AG04450 (cell line): ENCODE data around the gene ARHGEF17. TPM values are rescaled to one million over a fixed set of nuclear protein-coding genes. Genes with fewer than 3 reads are reported as not detected.
"Not testable (repeated sequence)": the region's sequence is repeated elsewhere in the genome, so short reads cannot be mapped to it uniquely, and the experiment has no call there.

ENCODE experiments used
- CTCF ChIA-PET: fragments of 300-600, 350-600 bp; formaldehyde crosslinking; extraction: SDS; loops from one replicate; lab custom pipeline; 2022; ENCODE audit warnings: antibody characterized with exemption, inconsistent platforms; lab: Charles Lee
- POLR2A ChIA-PET: fragments of 350-600 bp; formaldehyde crosslinking; extraction: SDS; loops from one replicate; lab custom pipeline; 2021; ENCODE audit warnings: antibody characterized with exemption, inconsistent platforms; lab: Yijun Ruan, JAX
- DNase-seq: peaks from one replicate; pipeline ENCODE4 v3.0.0-alpha.2; 2011; ENCODE audit warnings: low read depth, low spot score
- H3K27ac ChIP-seq: one replicate; pipeline ENCODE4 v1.5.1; 2012; ENCODE audit warnings: low read depth, low read length, control low read depth
- H3K27me3 ChIP-seq: one replicate; pipeline ENCODE4 v1.6.0; 2012; ENCODE audit warnings: low read length; ENCODE audit not compliant: control insufficient read depth, insufficient read depth
- H3K4me3 ChIP-seq: 2 replicates; pipeline ENCODE4 v1.5.1; 2011; ENCODE audit warnings: mild to moderate bottlenecking, low read depth, low read length, control low read depth
- H3K9me3 ChIP-seq: 2 replicates; pipeline ENCODE4 v1.5.1; 2012; ENCODE audit warnings: low read length; ENCODE audit not compliant: control insufficient read depth, insufficient read depth
- polyA plus RNA-seq: library from polyadenylated mRNA; depleted of rRNA; stranded (reverse); fragments of >200 nt; gene quantifications from 2 replicates; pipeline ENCODE4 v1.2.3, GENCODE V29; 2011
- TF ChIP-seq, protein P1 (sequence below): IDR thresholded peaks from 2 replicates; pipeline ENCODE4 v1.5.1; 2011; ENCODE audit warnings: low read depth, low read length, control low read depth, inconsistent platforms

The ARHGEF17 gene
- polyA plus RNA-seq, 1 experiment = 30.6 TPM

DNA sequence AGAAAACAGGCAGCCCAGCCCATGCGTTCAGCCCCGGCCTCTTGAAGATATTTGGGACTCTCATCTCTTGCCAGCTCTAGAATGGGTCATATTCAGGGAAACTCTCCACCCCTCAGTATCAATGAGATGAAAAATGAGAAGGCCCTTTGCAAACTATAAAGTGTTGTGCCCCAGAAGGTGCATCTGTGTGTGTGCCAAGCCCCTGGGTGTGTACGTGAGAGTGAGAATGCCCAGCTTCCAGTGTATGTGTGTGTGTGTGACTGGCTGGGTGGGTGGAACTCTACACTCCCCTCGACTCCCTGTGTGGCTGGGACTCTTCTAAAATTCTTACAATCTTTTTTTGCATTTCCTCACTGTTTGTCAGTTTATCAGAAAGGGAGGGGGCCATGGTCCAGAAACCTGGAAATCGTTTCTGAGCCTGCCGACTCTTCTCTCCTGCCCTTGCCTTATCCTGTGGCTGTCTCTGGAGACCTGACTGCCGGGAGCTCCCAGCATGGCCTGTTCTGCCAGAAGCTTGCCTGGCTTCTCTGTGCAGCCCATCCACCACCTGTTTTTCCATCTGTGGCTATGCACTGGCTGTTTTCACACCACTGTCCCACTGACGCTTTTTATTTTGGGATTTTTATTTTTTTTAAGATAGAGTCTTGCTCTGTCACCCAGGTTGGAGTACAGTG, 34.7 kb upstream of the ARHGEF17 start:
- POLR2A ChIA-PET = no interaction called here
- TF ChIP-seq, protein P1, sequence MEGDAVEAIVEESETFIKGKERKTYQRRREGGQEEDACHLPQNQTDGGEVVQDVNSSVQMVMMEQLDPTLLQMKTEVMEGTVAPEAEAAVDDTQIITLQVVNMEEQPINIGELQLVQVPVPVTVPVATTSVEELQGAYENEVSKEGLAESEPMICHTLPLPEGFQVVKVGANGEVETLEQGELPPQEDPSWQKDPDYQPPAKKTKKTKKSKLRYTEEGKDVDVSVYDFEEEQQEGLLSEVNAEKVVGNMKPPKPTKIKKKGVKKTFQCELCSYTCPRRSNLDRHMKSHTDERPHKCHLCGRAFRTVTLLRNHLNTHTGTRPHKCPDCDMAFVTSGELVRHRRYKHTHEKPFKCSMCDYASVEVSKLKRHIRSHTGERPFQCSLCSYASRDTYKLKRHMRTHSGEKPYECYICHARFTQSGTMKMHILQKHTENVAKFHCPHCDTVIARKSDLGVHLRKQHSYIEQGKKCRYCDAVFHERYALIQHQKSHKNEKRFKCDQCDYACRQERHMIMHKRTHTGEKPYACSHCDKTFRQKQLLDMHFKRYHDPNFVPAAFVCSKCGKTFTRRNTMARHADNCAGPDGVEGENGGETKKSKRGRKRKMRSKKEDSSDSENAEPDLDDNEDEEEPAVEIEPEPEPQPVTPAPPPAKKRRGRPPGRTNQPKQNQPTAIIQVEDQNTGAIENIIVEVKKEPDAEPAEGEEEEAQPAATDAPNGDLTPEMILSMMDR = no peak

DNA sequence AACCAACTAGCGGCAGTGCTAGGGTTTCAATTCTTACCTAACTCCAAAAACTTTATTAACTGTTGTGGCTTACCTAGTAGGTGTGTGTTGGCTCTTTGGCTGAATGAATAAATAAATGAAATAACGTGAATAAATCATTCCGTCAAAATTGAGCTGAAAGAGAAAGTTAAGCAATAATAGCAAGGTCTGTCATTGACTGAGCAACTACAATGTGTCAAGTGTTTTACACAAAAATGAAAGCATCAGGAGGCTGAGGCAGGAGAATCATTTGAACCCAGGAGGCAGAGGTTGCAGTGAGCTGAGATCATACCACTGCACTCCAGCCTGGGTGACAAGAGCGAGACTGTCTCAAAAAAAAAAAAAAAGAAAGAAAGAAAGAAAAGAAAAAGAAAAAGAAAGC, 33.9 kb upstream of the ARHGEF17 start:
- H3K27ac ChIP-seq, H3K4me3 ChIP-seq, DNase-seq, H3K9me3 ChIP-seq: not testable (repeated sequence)
- H3K27me3 ChIP-seq = peaks cover 25% of the 10 kb centered on the region
- ChIA-PET CTCF (interaction anchor here (0.6 to 1.7 kb wide), 7 partner anchors 15 to 443 kb away, joined by 3 to 13 read pairs (median 4); no protein-coding TSS in a partner anchor), POLR2A (interaction anchor here (0.6 to 0.7 kb wide), 2 partner anchors 21 to 49 kb away, joined by 3 to 4 read pairs; no protein-coding TSS in a partner anchor)

More for the DNA sequence above, 34.7 kb upstream of the ARHGEF17 start:
- no peak overlapping the region for H3K4me3 ChIP-seq
- no peaks in the 10 kb centered on the region for H3K9me3 ChIP-seq
- DNase-seq = no peak
- H3K27ac ChIP-seq = no peak overlapping the region
- CTCF ChIA-PET = interaction anchor here (1.1 to 2.2 kb wide), 4 partner anchors 16 to 78 kb away, joined by 3 to 13 read pairs (median 8); no protein-coding TSS in a partner anchor
- H3K27me3 ChIP-seq = peaks cover 26% of the 10 kb centered on the region

DNA sequence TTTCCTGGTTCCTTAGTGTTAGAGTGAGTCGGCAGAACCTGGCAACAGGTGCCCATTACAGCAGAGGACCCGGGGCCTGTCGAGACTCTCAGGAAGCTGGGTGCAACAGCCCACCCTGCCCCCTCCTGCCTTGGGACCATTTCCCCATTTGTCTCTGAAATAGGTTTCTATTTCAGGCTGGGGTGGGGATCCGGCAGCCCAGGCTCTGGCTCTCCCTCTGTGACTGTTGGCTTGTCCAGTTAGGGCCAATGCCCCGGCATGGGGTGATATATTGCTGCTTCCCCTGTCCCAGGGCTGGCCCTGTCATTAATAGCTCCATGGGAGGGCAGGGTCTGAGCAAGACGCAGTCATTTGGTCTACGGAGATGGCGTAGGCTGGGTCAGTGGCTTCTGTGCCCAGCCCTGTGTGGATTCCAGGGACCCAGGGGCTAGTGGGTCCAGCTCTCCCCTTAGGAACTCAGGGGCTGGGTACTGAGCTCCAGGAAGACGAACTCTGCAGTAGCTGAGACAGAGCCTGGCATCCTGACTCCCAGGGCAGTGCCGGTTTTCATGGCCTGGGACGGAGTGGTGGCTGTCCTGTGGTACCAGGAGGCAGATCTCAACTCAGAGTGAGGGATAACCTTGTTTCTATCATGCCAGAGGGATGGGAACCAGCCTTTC, 33.2 kb upstream of the ARHGEF17 start:
- peaks cover 27% of the 10 kb centered on the region for H3K27me3 ChIP-seq
- no peak overlapping the region for H3K27ac ChIP-seq
- ChIA-PET POLR2A (interaction anchor here (0.6 kb wide), 1 partner anchor 20 kb away, joined by 4 read pairs; no protein-coding TSS in a partner anchor), CTCF (interaction anchor here (0.6 to 1.7 kb wide), 6 partner anchors 14 to 444 kb away, joined by 3 to 13 read pairs (median 4); no protein-coding TSS in a partner anchor)
- no peak overlapping the region for H3K4me3 ChIP-seq
- TF ChIP-seq, protein P1 = no peak
- H3K9me3 ChIP-seq = no peaks in the 10 kb centered on the region
- DNase-seq = no peak

DNA sequence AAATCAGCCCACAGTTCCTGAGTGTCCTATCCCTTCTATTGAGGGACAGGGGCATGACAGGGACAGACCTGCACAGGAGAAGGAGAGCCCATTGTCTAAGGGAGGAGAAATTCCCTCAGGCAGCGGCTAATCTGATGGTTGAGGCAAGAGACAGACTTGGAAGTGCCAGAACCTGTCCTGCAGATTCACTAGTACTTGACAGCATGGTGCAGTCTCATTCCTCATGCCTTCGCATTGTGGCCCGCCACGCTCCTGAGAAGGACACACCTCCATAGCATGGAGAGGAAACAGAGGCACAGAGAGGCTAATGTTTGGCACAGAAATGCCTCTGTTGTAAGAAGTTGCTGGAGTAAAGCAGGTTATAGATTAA, 32.7 kb upstream of the ARHGEF17 start:
- ChIA-PET POLR2A (no interaction called here), CTCF (interaction anchor here (1.0 to 1.7 kb wide), 2 partner anchors 14 to 33 kb away, joined by 4 to 13 read pairs; no protein-coding TSS in a partner anchor)
- TF ChIP-seq, protein P1 = no peak
- Histone ChIP-seq H3K9me3 (no peaks in the 10 kb centered on the region), H3K27ac (no peak overlapping the region), H3K27me3 (peaks cover 32% of the 10 kb centered on the region), H3K4me3 (no peak overlapping the region)
- no peak for DNase-seq

DNA sequence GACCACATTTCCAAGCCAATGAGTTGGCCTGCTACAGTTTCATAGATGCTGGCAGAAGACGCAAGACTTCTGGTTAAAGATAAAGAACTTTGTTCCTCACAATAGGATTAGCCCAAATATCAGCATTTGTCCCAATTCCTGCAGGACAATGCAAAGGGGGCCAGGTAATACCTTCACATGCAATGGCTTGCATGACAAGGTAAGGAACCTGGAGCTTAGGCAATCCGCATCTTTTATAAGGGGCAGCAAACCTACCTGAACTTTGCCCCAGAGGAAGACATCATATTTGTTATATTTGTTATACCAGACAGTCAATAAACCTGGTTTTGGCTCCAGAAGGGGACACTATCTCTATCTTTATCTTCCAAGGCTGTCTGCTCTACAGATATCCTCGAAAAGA, 30.6 kb upstream of the ARHGEF17 start:
- TF ChIP-seq, protein P1 = no peak
- Histone ChIP-seq H3K9me3 (no peaks in the 10 kb centered on the region), H3K27me3 (peaks cover 31% of the 10 kb centered on the region), H3K4me3 (no peak overlapping the region), H3K27ac (no peak overlapping the region)
- CTCF ChIA-PET = interaction anchor here (1.0 kb wide), 1 partner anchor 12 kb away, joined by 3 read pairs; no protein-coding TSS in a partner anchor
- DNase-seq = no peak
- POLR2A ChIA-PET = no interaction called here
